H9 (cell line): ENCODE data around the gene ASAP3. TPM values are rescaled to one million over a fixed set of nuclear protein-coding genes. Genes with fewer than 3 reads are reported as not detected.

Experiments
- DNase-seq: peaks from one replicate; pipeline ENCODE4 v3.0.0-alpha.2; 2017
- H2AFZ ChIP-seq: one replicate; pipeline ENCODE4 v1.6.1; 2013; ENCODE audit warnings: mild to moderate bottlenecking, low read length, control low read depth, moderate library complexity
- H2AK5ac ChIP-seq: 2 replicates; pipeline ENCODE4 v1.6.1; 2013; ENCODE audit warnings: low read length, control low read depth, mixed read lengths; ENCODE audit not compliant: insufficient read length
- H2BK120ac ChIP-seq: one replicate; pipeline ENCODE4 v1.6.1; 2013; ENCODE audit warnings: low read depth, mild to moderate bottlenecking, low read length, control low read depth, inconsistent platforms; ENCODE audit not compliant: poor library complexity, severe bottlenecking
- H2BK12ac ChIP-seq: 2 replicates; pipeline ENCODE4 v1.6.1; 2013; ENCODE audit warnings: low read length, control low read depth, mixed read lengths, low read depth; ENCODE audit not compliant: insufficient read length
- H2BK15ac ChIP-seq: 2 replicates; pipeline ENCODE4 v1.6.1; 2013; ENCODE audit warnings: low read depth, low read length, control low read depth
- H2BK20ac ChIP-seq: one replicate; pipeline ENCODE4 v1.6.1; 2013; ENCODE audit warnings: low read depth, mild to moderate bottlenecking, low read length, control low read depth, inconsistent platforms; ENCODE audit not compliant: poor library complexity, severe bottlenecking
- H2BK5ac ChIP-seq: 2 replicates; pipeline ENCODE4 v1.6.1; 2013; ENCODE audit warnings: low read length, control low read depth, mixed read lengths; ENCODE audit not compliant: insufficient read length
- H3K14ac ChIP-seq: 2 replicates; pipeline ENCODE4 v1.6.1; 2013; ENCODE audit warnings: low read length, control low read depth; ENCODE audit not compliant: insufficient read depth
- H3K18ac ChIP-seq: 2 replicates; pipeline ENCODE4 v1.6.1; 2013; ENCODE audit warnings: low read depth, mild to moderate bottlenecking, mixed read lengths, low read length, control low read depth; ENCODE audit not compliant: insufficient read length
- H3K23ac ChIP-seq: 2 replicates; pipeline ENCODE4 v1.6.1; 2013; ENCODE audit warnings: low read length, control low read depth, mixed read lengths, low read depth; ENCODE audit not compliant: insufficient read length
- H3K23me2 ChIP-seq: 2 replicates; pipeline ENCODE4 v1.6.1; 2013; ENCODE audit warnings: low read depth, mild to moderate bottlenecking, mixed read lengths, low read length, control low read depth; ENCODE audit not compliant: insufficient read length, poor library complexity, severe bottlenecking
- H3K27ac ChIP-seq: 2 replicates; pipeline ENCODE4 v1.5.1; 2013; ENCODE audit warnings: low read length, control low read depth, mixed read lengths, low read depth; ENCODE audit not compliant: insufficient read length
- H3K27me3 ChIP-seq: 2 replicates; pipeline ENCODE4 v1.6.1; 2013; ENCODE audit warnings: low read length, control low read depth, inconsistent platforms; ENCODE audit not compliant: insufficient read depth
- H3K4ac ChIP-seq: 2 replicates; pipeline ENCODE4 v1.6.1; 2013; ENCODE audit warnings: low read depth, mild to moderate bottlenecking, control low read depth, inconsistent platforms, low read length, moderate library complexity
- H3K4me1 ChIP-seq: 2 replicates; pipeline ENCODE4 v1.6.1; 2013; ENCODE audit warnings: low read length, control low read depth, inconsistent platforms; ENCODE audit not compliant: insufficient read depth
- H3K4me2 ChIP-seq: 2 replicates; pipeline ENCODE4 v1.6.1; 2013; ENCODE audit warnings: low read length, control low read depth, mixed read lengths; ENCODE audit not compliant: insufficient read length, insufficient read depth
- H3K56ac ChIP-seq: 2 replicates; pipeline ENCODE4 v1.6.1; 2013; ENCODE audit warnings: low read depth, mild to moderate bottlenecking, mixed read lengths, low read length, control low read depth; ENCODE audit not compliant: insufficient read length
- H3K79me1 ChIP-seq: 2 replicates; pipeline ENCODE4 v1.6.1; 2013; ENCODE audit warnings: low read depth, mild to moderate bottlenecking, moderate library complexity, low read length, control low read depth, inconsistent platforms; ENCODE audit not compliant: insufficient read depth, poor library complexity, severe bottlenecking
- H3K79me2 ChIP-seq: 2 replicates; pipeline ENCODE4 v1.6.1; 2013; ENCODE audit warnings: low read length, control low read depth, inconsistent platforms; ENCODE audit not compliant: insufficient read depth
- H3K9ac ChIP-seq: 2 replicates; pipeline ENCODE4 v1.6.1; 2013; ENCODE audit warnings: low read length, control low read depth, mixed read lengths; ENCODE audit not compliant: insufficient read length; ENCODE audit errors: extremely low read depth
- H3K9me3 ChIP-seq: one replicate; pipeline ENCODE4 v1.6.1; 2013; ENCODE audit warnings: low read depth, low read length, inconsistent platforms; ENCODE audit not compliant: control insufficient read depth
- H3T11ph ChIP-seq: one replicate; pipeline ENCODE4 v1.6.1; 2013; ENCODE audit warnings: mild to moderate bottlenecking, low read length, control low read depth, inconsistent platforms
- H4K20me1 ChIP-seq: one replicate; pipeline ENCODE4 v1.6.1; 2013; ENCODE audit not compliant: control insufficient read depth, insufficient read length, insufficient read depth
- H4K5ac ChIP-seq: 2 replicates; pipeline ENCODE4 v1.6.1; 2013; ENCODE audit warnings: low read depth, mild to moderate bottlenecking, mixed read lengths, low read length, control low read depth; ENCODE audit not compliant: insufficient read length
- H4K8ac ChIP-seq: replicated peaks from 2 replicates; pipeline ENCODE4 v1.6.1; 2013; ENCODE audit warnings: low read length, control low read depth, mixed read lengths, low read depth; ENCODE audit not compliant: insufficient read length
- H4K91ac ChIP-seq: 2 replicates; pipeline ENCODE4 v1.6.1; 2013; ENCODE audit warnings: low read depth, mild to moderate bottlenecking, moderate library complexity, mixed read lengths, low read length, control low read depth; ENCODE audit not compliant: insufficient read length
- H3K27ac Mint-ChIP-seq, 3 experiments: 2 replicates in 2 of 3; 3 replicates in 1 of 3; pipeline ENCODE4 v1.8.0; 2020 to 2021; ENCODE audit warnings: mixed read lengths in 3 of 3, mild to moderate bottlenecking in 1 of 3, moderate library complexity in 1 of 3
- H3K27me3 Mint-ChIP-seq: 2 replicates; pipeline ENCODE4 v1.8.0; 2021; ENCODE audit warnings: low read depth, mild to moderate bottlenecking, moderate library complexity, mixed read lengths
- H3K36me3 Mint-ChIP-seq, 3 experiments: 2 replicates in 2 of 3; 3 replicates in 1 of 3; pipeline ENCODE4 v1.8.0; 2020 to 2021; ENCODE audit warnings: low read depth in 3 of 3, mixed read lengths in 3 of 3; ENCODE audit not compliant: insufficient read depth in 1 of 3
- H3K4me1 Mint-ChIP-seq, 2 experiments: 2 replicates each; pipeline ENCODE4 v1.8.0; 2020; ENCODE audit warnings: mixed read lengths in 2 of 2
- H3K4me3 Mint-ChIP-seq, 2 experiments: 2 replicates in 1 of 2; 3 replicates in 1 of 2; pipeline ENCODE4 v1.8.0; 2020 to 2021; ENCODE audit warnings: mild to moderate bottlenecking in 2 of 2, mixed read lengths in 2 of 2, moderate library complexity in 1 of 2
- H3K9me3 Mint-ChIP-seq, 2 experiments: 2 replicates in 1 of 2; 3 replicates in 1 of 2; pipeline ENCODE4 v1.8.0; 2020; ENCODE audit warnings: mild to moderate bottlenecking in 2 of 2, mixed read lengths in 2 of 2, moderate library complexity in 1 of 2
- CTCF ChIP-seq: fragments of 200-600 bp; sonication (generic); conservative IDR thresholded peaks from 3 replicates; pipeline ENCODE4 v1.8.0; 2021; ENCODE audit warnings: antibody characterized with exemption, mild to moderate bottlenecking
- WGBS: extraction: QIAGEN DNeasy Blood & Tissue Kit; methylation state at CpG from one replicate; pipeline ENCODE4 v1.1.7; 2013; ENCODE audit warnings: missing lambda C conversion rate, low lambda C conversion rate, mixed read lengths; ENCODE audit not compliant: insufficient read length; ENCODE audit errors: extremely low coverage; 5-methylcytosine and 5-hydroxymethylcytosine counted together
- total RNA-seq: library from RNA; stranded (reverse); gene quantifications from 2 replicates; pipeline ENCODE4 v1.2.1, GENCODE V29; 2021

The ASAP3 gene
- total RNA-seq, 1 experiment from 2014 or later, result 26.7 TPM

- no peak overlapping the region for H3K14ac ChIP-seq
- no peak overlapping the region for H3K4me2 ChIP-seq
- H3K9ac ChIP-seq, result no peak overlapping the region
- Mint-ChIP-seq H3K27me3 (peaks cover 16% of the 10 kb centered on the region), H3K4me1 (peaks cover 17 to 30% of the 10 kb centered on the region in 2 experiments), H3K36me3 (peaks cover 7 to 12% (median 9%) of the 10 kb centered on the region in 3 experiments; a peak in 5 of 7 replicates), H3K9me3 (no peaks in the 10 kb centered on the region), H3K27ac (no peak overlapping the region), H3K4me3 (no peak overlapping the region)
- H4K8ac ChIP-seq, result no peak overlapping the region
- no peak overlapping the region for H3K56ac ChIP-seq
- H2BK20ac ChIP-seq, result no peak overlapping the region
- H4K20me1 ChIP-seq, result peaks cover 3% of the 10 kb centered on the region
- H3T11ph ChIP-seq, result no peak overlapping the region
- no peak overlapping the region for H3K23ac ChIP-seq
- H4K91ac ChIP-seq, result no peak overlapping the region
- H3K79me1 ChIP-seq, result no peaks in the 10 kb centered on the region
- no peaks in the 10 kb centered on the region for H3K9me3 ChIP-seq
- no peak overlapping the region for H2BK15ac ChIP-seq
- no peak for TF ChIP-seq CTCF
- no peaks in the 10 kb centered on the region for H3K4me1 ChIP-seq
- no peak overlapping the region for H2BK5ac ChIP-seq
- H3K4ac ChIP-seq, result no peak overlapping the region
- H2AFZ ChIP-seq, result no peak overlapping the region
- H4K5ac ChIP-seq, result no peak overlapping the region
- H3K27ac ChIP-seq, result no peak overlapping the region
- WGBS, result no CpG with 5 or more reads among the region's 9 CpGs
- peaks cover under 1% of the 10 kb centered on the region; the same call in 1 of the 2 replicates for H3K27me3 ChIP-seq
- no peak overlapping the region for H2BK120ac ChIP-seq
- no peak overlapping the region for H2BK12ac ChIP-seq
- H2AK5ac ChIP-seq, result no peak overlapping the region
- H3K79me2 ChIP-seq, result no peaks in the 10 kb centered on the region
- no peak for DNase-seq
- no peaks in the 10 kb centered on the region for H3K23me2 ChIP-seq
- no peak overlapping the region for H3K18ac ChIP-seq
These were observed 40.9 kb upstream of the ASAP3 start for GRCh38 chr1:23524716-23525401.
